Epithelial cell of esophagus (primary cell): ENCODE results near the gene CHTF8.

Experiments
- DNase-seq: peaks from one replicate; pipeline ENCODE4 v3.0.0; 2010; ENCODE audit warnings: low read depth
- H3K4me3 ChIP-seq: 2 replicates; pipeline ENCODE4 v1.5.1; 2011; ENCODE audit warnings: mild to moderate bottlenecking, low read length, control low read depth
- TF ChIP-seq, protein P1 (sequence below): IDR thresholded peaks from 2 replicates; pipeline ENCODE4 v1.5.1; 2011; ENCODE audit warnings: low read depth, mild to moderate bottlenecking, low read length, control low read depth, inconsistent platforms; ENCODE audit not compliant: insufficient read depth; ENCODE audit errors: missing control alignments

Gene CHTF8

DNA sequence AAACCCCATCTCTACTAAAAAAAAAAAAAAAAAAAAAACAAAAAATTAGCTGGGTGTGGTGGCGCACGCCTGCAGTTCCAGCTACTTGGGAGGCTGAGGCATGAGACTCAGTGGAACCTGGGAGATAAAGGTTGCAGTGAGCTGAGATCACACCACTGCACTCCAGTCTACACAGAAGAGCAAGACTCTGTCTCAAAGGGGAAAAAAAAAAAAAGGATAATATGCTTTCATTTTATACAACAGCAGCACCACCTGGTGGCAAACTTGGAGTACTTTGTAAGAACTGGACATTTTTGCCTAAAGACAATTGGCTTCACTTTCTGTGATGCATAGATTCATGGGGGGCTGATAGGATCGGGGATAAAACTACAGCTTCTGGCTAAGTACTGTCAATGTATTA is 8.5 kb downstream of the CHTF8 start:
- TF ChIP-seq, protein P1, sequence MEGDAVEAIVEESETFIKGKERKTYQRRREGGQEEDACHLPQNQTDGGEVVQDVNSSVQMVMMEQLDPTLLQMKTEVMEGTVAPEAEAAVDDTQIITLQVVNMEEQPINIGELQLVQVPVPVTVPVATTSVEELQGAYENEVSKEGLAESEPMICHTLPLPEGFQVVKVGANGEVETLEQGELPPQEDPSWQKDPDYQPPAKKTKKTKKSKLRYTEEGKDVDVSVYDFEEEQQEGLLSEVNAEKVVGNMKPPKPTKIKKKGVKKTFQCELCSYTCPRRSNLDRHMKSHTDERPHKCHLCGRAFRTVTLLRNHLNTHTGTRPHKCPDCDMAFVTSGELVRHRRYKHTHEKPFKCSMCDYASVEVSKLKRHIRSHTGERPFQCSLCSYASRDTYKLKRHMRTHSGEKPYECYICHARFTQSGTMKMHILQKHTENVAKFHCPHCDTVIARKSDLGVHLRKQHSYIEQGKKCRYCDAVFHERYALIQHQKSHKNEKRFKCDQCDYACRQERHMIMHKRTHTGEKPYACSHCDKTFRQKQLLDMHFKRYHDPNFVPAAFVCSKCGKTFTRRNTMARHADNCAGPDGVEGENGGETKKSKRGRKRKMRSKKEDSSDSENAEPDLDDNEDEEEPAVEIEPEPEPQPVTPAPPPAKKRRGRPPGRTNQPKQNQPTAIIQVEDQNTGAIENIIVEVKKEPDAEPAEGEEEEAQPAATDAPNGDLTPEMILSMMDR: peak; percentile 65
- peak; percentile 73 for DNase-seq
- no peak overlapping the region for H3K4me3 ChIP-seq

DNA sequence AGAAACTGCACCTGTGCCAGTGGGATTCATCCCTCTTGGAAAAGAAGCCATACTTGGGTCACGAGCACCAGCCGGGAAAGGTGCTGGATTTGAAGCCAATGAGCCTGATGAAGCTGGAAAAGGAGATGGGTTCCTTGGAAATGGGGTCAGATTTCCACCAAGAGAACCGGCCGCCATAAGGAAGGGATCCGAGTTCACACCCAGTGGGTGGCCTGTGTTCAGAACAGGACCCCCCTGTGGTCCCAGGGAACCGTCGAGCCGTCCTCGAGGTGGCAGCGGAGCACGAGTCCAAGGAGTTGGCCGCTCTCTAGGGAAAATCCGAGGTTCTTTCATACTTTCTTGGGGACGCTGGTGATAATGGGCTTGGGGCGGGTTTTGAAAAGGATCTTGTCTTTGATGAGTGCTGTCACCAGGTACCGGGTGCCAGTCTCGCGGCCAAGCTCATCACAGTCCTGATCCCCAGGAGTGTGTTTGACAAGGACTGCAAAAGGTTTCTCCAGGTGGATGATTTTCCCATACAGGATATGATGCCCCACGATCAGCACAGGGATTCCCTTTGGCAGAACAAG is 12.2 kb downstream of the CHTF8 start:
- DNase-seq: no peak
- TF ChIP-seq, protein P1: no peak
- no peak overlapping the region for H3K4me3 ChIP-seq

DNA sequence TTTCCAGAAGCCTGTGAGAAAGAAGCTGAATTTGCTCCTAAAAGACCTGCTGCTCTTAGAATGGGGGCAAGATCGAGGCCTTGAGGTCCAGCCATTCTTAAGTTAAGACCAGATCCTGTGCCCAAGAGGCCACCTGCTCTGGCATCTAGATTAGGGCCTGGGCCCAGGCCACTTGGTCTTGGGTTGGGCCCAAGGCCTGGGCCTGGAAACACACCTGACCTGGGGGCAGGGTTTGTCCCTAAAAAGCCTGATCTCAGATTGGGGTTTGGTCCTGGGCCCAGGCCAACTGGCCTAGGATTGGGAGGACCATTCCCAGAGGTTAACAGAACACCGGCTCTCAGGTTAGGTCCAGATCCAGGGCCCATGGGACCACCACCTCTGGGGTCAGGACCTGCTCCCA is 12.9 kb downstream of the CHTF8 start:
- no peak overlapping the region for H3K4me3 ChIP-seq
- TF ChIP-seq, protein P1: no peak

DNA sequence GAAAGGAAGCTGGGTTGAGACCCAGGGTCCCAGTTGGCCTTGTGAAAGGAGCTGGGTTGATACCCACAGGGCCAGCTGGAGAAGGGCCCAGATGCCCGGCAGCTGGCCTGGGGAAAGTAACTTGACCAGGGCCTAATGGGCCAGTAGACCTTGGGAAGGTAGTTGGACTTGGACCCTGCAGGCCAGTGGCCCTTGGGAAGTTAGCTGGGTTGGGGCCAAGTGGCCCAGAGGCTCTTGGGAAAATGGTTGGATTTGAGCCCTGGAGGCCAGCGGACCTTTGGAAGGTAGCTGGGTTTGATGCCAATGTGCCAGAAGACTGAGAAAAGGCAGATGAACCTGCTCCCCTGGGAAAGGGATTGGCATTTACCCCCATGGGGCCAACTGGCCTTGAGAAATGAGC is 13.4 kb downstream of the CHTF8 start:
- DNase-seq: no peak
- TF ChIP-seq, protein P1: no peak

More for the DNA sequence above, 12.9 kb downstream of the CHTF8 start:
- no peak for DNase-seq

DNA sequence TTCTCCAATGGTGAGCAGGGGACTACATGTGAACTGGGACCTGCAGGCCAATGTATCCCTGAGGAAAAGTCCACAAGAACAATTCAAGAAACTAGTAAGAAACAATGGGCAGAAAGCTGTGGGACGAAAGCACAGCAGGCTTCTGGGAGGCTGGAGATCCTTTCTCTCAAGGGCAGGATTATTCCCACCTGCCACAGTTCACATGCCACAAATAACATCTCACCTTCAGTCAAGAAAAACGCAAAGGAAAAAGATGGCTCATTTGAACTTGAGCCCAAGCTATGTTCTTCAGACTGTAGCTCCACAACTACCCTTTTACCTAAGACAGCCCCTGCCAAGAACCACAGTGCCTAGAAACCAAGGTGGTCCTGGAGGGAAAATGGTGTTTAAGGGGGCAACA is 13.9 kb downstream of the CHTF8 start:
- TF ChIP-seq, protein P1: no peak
- no peak overlapping the region for H3K4me3 ChIP-seq
- no peak for DNase-seq

More for the DNA sequence above, 13.4 kb downstream of the CHTF8 start:
- no peak overlapping the region for H3K4me3 ChIP-seq

DNA sequence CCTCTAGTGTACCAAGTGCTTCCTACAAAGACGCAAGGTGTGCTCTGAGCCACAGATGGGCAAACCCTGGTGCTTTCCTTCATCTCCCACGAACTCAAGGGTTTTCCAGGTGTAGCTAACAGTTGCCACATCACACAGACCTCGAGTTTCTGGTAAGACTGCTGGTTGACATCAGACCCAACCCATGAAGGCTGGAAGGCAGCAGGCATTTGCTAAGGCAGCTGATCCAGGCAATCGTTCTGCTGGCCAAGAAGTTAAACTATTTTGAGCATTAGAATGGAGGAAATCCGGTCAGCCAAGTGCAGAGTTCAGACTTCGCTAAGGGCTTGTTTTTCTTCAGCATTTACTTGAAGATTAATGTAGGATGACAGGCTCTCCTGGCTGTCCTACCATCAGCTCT is 15.5 kb downstream of the CHTF8 start:
- TF ChIP-seq, protein P1: no peak
- no peak overlapping the region for H3K4me3 ChIP-seq

DNA sequence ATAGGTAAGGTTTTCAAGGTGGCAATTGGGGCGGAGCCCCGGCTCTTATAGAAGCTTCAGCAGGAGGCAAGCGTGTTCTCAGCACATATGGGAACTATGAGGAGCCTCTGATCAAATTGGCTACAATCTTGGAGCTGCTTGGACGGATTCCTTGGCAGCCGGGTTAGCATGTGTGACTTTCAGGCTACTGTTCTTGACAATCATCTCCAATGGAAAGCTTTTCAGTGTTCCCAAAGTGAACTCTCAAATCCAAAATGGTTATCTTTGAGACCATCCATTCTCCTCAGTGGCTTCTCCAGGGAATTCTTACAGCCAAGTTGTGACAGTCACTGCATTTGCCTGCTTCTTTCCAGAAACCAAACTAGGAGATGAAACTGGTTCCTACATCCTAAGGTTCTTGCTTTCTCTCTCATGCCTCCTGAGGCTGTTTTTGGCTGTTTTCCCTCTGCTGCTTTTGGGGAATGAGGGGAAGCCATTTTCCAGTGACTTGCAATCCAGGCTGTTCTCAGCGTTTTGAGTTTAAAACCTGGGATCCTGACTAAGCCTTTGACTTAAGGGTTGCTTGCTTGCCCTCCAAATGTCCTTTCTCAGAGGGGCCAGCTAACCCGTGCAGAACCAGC is 16.0 kb downstream of the CHTF8 start:
- no peak for DNase-seq
- H3K4me3 ChIP-seq: no peak overlapping the region
- TF ChIP-seq, protein P1: no peak

More for the DNA sequence above, 15.5 kb downstream of the CHTF8 start:
- DNase-seq: no peak
